ENCODE results near the gene DIPK2A.

Gene DIPK2A

DNA sequence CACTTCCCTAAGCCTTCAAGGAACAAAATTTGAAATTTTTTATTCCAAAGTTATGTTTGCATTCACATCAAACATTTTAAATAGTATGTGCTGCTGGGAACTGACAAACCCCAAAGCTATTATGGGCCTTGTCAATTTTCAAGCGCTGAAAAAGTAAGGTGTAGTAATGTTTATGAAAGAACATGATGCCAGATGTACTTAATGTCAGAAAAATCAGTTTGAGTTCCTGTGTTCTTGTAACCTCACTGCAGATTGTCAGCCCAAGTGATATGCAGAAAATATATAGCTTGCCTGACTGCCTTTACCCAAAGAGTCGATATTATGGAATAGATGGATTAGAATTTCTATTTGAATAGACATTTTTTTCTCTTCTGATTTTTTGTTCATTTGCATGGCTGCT is 20.8 kb upstream of the DIPK2A start:
- TF ChIP-seq, protein P1, sequence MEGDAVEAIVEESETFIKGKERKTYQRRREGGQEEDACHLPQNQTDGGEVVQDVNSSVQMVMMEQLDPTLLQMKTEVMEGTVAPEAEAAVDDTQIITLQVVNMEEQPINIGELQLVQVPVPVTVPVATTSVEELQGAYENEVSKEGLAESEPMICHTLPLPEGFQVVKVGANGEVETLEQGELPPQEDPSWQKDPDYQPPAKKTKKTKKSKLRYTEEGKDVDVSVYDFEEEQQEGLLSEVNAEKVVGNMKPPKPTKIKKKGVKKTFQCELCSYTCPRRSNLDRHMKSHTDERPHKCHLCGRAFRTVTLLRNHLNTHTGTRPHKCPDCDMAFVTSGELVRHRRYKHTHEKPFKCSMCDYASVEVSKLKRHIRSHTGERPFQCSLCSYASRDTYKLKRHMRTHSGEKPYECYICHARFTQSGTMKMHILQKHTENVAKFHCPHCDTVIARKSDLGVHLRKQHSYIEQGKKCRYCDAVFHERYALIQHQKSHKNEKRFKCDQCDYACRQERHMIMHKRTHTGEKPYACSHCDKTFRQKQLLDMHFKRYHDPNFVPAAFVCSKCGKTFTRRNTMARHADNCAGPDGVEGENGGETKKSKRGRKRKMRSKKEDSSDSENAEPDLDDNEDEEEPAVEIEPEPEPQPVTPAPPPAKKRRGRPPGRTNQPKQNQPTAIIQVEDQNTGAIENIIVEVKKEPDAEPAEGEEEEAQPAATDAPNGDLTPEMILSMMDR (IDR thresholded peaks at IDR 0.05; ENCODE audit: low read depth, low read length), result no peak
- no peak for DNase-seq (ENCODE audit: extremely low read depth, low read depth)

DNA sequence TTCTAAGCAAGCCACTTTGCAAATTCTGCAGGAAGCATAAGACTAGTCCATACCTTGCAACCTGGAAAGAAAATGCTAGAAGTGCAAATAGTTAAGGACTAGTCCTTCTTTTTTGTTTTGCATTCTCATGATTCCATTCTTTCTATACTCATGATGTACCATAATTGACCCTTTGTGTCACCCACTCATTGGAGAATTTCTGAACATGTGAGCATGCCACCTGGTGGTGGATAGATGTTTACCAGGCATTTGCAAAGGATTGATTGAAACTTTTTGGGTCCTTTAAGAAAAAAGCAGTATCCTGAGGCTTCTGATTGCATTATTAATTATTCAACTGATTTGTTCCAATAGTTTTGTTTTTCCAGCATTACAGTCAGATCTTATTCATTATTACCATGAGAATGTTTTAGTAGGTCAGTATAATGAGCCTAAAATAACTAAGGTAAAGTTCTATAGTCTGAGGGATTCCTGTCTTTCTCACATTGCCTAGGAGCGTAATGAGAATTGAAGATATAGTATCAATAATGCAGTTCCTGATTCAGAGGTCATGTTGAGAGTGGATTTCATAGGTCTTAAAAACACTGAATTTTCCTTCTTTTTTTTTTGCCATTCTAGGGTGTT is 20.2 kb upstream of the DIPK2A start:
- DNase-seq (ENCODE audit: extremely low read depth, low read depth), result no peak
- TF ChIP-seq, protein P1 (IDR thresholded peaks at IDR 0.05; ENCODE audit: low read depth, low read length), result peak; percentile 80

DNA sequence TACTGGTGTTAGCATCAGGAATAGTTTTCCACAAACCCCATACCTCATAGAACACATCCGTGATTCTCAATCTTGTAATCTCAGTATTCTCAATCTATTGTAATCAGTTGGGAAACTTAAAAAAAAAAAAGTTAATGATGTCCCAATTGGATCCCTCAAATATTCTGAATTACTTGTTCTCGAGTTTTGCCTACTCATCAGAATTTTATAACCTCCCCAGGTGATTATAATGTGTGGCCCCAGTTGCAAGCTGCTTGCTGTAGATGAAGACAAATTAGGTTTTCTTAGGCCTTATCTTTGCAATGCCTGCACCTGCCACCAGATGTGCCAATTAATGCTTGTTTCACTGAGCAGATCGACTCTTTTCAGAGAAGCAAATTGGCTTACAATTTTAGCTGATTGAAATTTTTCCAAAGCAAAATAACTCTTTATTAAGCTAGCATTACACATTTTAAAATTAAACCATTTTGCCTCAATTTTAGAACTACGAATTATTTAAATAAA is 19.0 kb upstream of the DIPK2A start:
- no peak for DNase-seq (ENCODE audit: extremely low read depth, low read depth)
- TF ChIP-seq, protein P1 (IDR thresholded peaks at IDR 0.05; ENCODE audit: low read depth, low read length), result no peak

DNA sequence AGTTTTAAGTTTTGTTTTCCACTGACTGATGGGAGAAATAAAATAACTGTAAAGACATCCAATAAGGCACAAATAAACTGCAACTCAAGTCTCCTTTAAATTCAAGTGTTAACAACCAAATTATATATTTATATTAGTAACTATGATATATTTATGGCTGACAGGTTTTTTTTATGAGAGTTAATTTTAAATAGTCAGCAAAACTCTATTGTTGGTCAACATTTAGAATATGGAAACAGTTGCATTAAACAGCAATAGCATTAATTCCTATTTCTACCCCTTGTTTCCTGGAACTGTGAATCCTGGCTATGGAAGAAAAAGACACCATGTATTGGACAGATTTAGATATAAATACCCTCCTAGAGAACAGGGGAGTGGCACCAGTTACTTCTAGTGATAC is 16.5 kb upstream of the DIPK2A start:
- TF ChIP-seq, protein P1 (IDR thresholded peaks at IDR 0.05; ENCODE audit: low read depth, low read length), result no peak
- no peak for DNase-seq (ENCODE audit: extremely low read depth, low read depth)

DNA sequence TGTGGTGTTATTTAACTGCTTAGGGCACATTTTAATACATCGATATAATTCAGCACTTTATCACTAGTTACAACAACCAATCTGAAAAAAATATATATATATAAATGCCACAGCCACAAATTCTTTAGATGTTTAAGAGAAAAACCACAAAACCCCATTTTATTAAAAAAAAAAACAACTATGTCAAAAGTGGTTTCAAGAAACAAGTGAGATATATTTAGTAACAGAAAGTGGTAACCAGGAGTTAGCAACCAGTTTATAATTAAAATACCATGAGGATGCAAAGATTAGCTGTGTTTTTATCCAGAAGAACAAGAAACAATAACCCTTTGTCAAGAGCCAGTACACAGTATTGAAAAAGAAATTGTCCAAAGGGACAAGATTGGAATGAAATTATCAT is 14.8 kb upstream of the DIPK2A start:
- no peak for DNase-seq (ENCODE audit: extremely low read depth, low read depth)
- TF ChIP-seq, protein P1 (IDR thresholded peaks at IDR 0.05; ENCODE audit: low read depth, low read length), result no peak

DNA sequence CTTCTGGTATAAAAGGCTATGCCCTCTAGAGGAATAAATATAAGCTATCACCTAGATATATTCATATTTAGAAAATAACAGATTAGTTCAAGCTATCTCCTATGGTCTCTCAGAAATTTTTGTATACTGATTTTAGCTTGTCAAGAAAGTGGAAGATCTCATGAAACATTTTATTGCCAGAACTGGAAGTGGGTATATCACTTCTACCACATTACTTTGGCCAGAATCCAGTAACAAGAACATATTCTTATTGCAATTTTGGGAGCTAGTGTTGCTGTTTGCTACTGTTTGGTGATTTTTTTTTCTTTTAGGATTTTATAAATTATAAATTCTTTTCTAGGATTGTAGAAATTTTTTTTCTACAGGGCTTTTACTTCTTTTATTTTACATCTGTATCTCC is 14.2 kb upstream of the DIPK2A start:
- no peak for DNase-seq (ENCODE audit: extremely low read depth, low read depth)
- TF ChIP-seq, protein P1 (IDR thresholded peaks at IDR 0.05; ENCODE audit: low read depth, low read length), result no peak

DNA sequence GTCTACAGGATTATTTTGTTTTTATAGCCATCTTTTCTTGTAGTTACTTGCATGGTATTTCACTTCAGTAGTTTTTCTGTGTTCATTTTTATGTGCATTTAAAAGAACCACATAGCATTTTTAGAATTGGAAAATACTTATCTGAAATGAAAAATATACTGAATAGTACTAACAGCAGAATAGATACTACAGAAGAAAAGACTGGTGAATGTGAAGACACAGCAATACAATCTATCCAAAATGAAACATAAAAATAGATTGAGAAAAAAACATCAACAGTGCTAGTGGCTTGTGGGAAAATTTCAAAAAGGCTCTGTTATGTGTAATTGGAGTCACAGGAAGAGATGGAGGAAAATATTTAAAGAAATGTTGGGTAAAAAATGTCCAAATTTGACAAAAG is 12.7 kb upstream of the DIPK2A start:
- no peak for DNase-seq (ENCODE audit: extremely low read depth, low read depth)
- TF ChIP-seq, protein P1 (IDR thresholded peaks at IDR 0.05; ENCODE audit: low read depth, low read length), result no peak
